Measurements from ENCODE around the gene HAPSTR1. TPM values are rescaled to one million over a fixed set of nuclear protein-coding genes. Genes with fewer than 3 reads are reported as not detected.

The HAPSTR1 gene
- total and polyA plus RNA-seq, 2 experiments from 2014 or later = 9.5 to 66.0 TPM

- Histone ChIP-seq H3K4me2 (no peak overlapping the region), H3K27ac (ENCODE audit: low read depth) (no peak overlapping the region), H3K36me3 (ENCODE audit: insufficient read depth) (no peaks in the 10 kb centered on the region), H3K79me2 (replicated peaks; ENCODE audit: insufficient read depth) (peaks cover 12% of the 10 kb centered on the region; the same call in 1 of the 2 replicates), H3K4me1 (ENCODE audit: insufficient read depth) (no peaks in the 10 kb centered on the region), H3K4me3 (no peak overlapping the region), H2AFZ (no peak overlapping the region), H3F3A (replicated peaks; ENCODE audit: low read depth) (peaks cover 6% of the 10 kb centered on the region; the same call in 1 of the 2 replicates), H3K9me2 (ENCODE audit: insufficient read depth) (no peaks in the 10 kb centered on the region; the same call in 1 of the 2 replicates), H3K27me3 (ENCODE audit: insufficient read depth) (no peaks in the 10 kb centered on the region), H4K20me1 (replicated peaks; ENCODE audit: insufficient read depth) (no peaks in the 10 kb centered on the region)
- H3K27me3 Mint-ChIP-seq (ENCODE audit: insufficient read depth, low read depth, poor library complexity) = peaks cover 11% of the 10 kb centered on the region
- H3K9me3 Mint-ChIP-seq = no peaks in the 10 kb centered on the region
- peaks cover 8% of the 10 kb centered on the region; the same call in 2 of the 3 replicates for H3K4me1 Mint-ChIP-seq
- H3K4me3 Mint-ChIP-seq = no peak overlapping the region
- TF ChIP-seq NANOG (IDR thresholded peaks at IDR 0.05; ENCODE audit: borderline replicate concordance) (no peak), CTCF (conservative IDR thresholded peaks at IDR 0.05; ENCODE audit: low read depth in 2 of 2) (no peak), POLR2AphosphoS5 (IDR thresholded peaks at IDR 0.05; ENCODE audit: low read depth) (no peak), EZH2 (IDR thresholded peaks at IDR 0.05; ENCODE audit: low read depth, unreplicated experiment) (no peak), ZNF462 (CRISPR knock-in tag; IDR thresholded peaks at IDR 0.05) (no peak), REST (IDR thresholded peaks at IDR 0.05; ENCODE audit: unreplicated experiment) (no peak), JUNB (IDR thresholded peaks at IDR 0.05; ENCODE audit: unreplicated experiment) (no peak), ZNF331 (CRISPR knock-in tag; IDR thresholded peaks at IDR 0.05; ENCODE audit: low read depth) (no peak), EZH2phosphoT487 (IDR thresholded peaks at IDR 0.05; ENCODE audit: unreplicated experiment) (no peak), CREB1 (CRISPR knock-in tag; IDR thresholded peaks at IDR 0.05; ENCODE audit: low read depth) (no peak), ETS1 (IDR thresholded peaks at IDR 0.05) (no peak), STAT1 (IDR thresholded peaks at IDR 0.05; ENCODE audit: unreplicated experiment) (no peak)
- no peak overlapping the region for H3K27ac Mint-ChIP-seq
- no peak for ATAC-seq
- DNase-seq (ENCODE audit: low spot score) = no peak
- peaks cover 7% of the 10 kb centered on the region; the same call in 1 of the 3 replicates for H3K36me3 Mint-ChIP-seq (ENCODE audit: low read depth)
Measured at GRCh38 chr16:9054460-9054859, 37.0 kb upstream of the HAPSTR1 start.
